Erythroblast (primary cell): ENCODE data around the gene SLC5A11.

Source experiments
- GATA1 ChIP-seq: IDR thresholded peaks from 2 replicates; pipeline ENCODE4 v1.6.1; 2011; ENCODE audit warnings: low read depth, mild to moderate bottlenecking, control low read depth, low read length, moderate library complexity
- POLR2A ChIP-seq: IDR thresholded peaks from 2 replicates; pipeline ENCODE4 v1.6.1; 2011; ENCODE audit warnings: mild to moderate bottlenecking, low read length

DNA sequence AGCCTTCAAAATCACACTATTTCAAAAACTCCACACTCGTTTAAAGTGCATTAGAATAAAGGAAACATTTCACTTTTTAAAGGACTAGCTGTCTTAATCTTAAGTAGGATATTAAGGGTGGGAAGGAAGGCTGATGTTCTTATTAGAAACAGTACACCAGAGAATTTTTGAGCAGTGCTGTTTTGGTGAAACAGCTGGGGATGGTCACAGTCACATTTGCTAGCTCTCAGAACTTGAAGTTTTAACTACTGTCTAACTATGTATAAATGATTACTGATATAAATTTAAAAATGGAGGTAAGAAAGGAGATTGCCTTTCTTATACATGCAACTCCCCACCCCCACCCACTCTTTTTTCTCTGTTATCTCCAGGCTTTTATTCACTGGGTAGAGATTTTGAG, 38.5 kb upstream of the SLC5A11 start:
- TF ChIP-seq POLR2A (no peak), GATA1 (no peak)
